ENCODE measurements around the gene STMN3.

The STMN3 gene

GRCh38 chr20:63678667-63679465 lies 25.6 kb upstream of the STMN3 start:
- Histone ChIP-seq H3K27ac (replicated peaks) (no peak overlapping the region), H3K27me3 (ENCODE audit: insufficient read depth, poor library complexity, severe bottlenecking) (no peaks in the 10 kb centered on the region), H3K4me3 (replicated peaks; ENCODE audit: insufficient read depth, low read length) (no peak overlapping the region)
- no peak for DNase-seq (ENCODE audit: low read depth in 1 of 2, low spot score in 1 of 2)
- TF ChIP-seq REST (IDR thresholded peaks at IDR 0.05; ENCODE audit: insufficient replicate concordance, low read depth) = no peak
- 0 out of 2 replicates have a peak, but pooled peaks have one; percentile 26 for TF ChIP-seq POLR2AphosphoS5 (IDR thresholded peaks at IDR 0.05; ENCODE audit: low read depth)
- TF ChIP-seq CTCF (IDR thresholded peaks at IDR 0.05; ENCODE audit: insufficient read depth, low read length) = no peak

- TF ChIP-seq CTCF (IDR thresholded peaks at IDR 0.05; ENCODE audit: insufficient read depth, low read length) (no peak), SPI1 (IDR thresholded peaks at IDR 0.05; ENCODE audit: borderline replicate concordance, low read depth) (no peak), POLR2AphosphoS5 (IDR thresholded peaks at IDR 0.05; ENCODE audit: low read depth) (no peak), GABPA (IDR thresholded peaks at IDR 0.05; ENCODE audit: low read depth) (no peak), REST (IDR thresholded peaks at IDR 0.05; ENCODE audit: insufficient replicate concordance, low read depth) (no peak)
- no peak for DNase-seq (ENCODE audit: low read depth in 1 of 2, low spot score in 1 of 2)
- no peak overlapping the region for H3K4me3 ChIP-seq (replicated peaks; ENCODE audit: insufficient read depth, low read length)
- no peaks in the 10 kb centered on the region for H3K27me3 ChIP-seq (ENCODE audit: insufficient read depth, poor library complexity, severe bottlenecking)
- H3K27ac ChIP-seq (replicated peaks) = no peak overlapping the region
These were observed 24.8 kb upstream of the STMN3 start for GRCh38 chr20:63678071-63678470.

GRCh38 chr20:63675681-63676368 lies 22.6 kb upstream of the STMN3 start:
- Histone ChIP-seq H3K27me3 (ENCODE audit: insufficient read depth, poor library complexity, severe bottlenecking) (no peaks in the 10 kb centered on the region), H3K4me3 (replicated peaks; ENCODE audit: insufficient read depth, low read length) (no peak overlapping the region), H3K27ac (replicated peaks) (no peak overlapping the region)
- TF ChIP-seq REST (IDR thresholded peaks at IDR 0.05; ENCODE audit: insufficient replicate concordance, low read depth) (no peak), POLR2AphosphoS5 (IDR thresholded peaks at IDR 0.05; ENCODE audit: low read depth) (no peak), GABPA (IDR thresholded peaks at IDR 0.05; ENCODE audit: low read depth) (no peak), SPI1 (IDR thresholded peaks at IDR 0.05; ENCODE audit: borderline replicate concordance, low read depth) (no peak), CTCF (IDR thresholded peaks at IDR 0.05; ENCODE audit: insufficient read depth, low read length) (no peak)
- no peak for DNase-seq (ENCODE audit: low read depth in 1 of 2, low spot score in 1 of 2)
